OCI-LY1 (cell line): Measurements from ENCODE around the gene DRD2.

Experiments used
- H2AFZ ChIP-seq: fragments of 200-600 bp; sonication (generic), shearing (Covaris generic); 2 replicates; pipeline ENCODE4 v1.6.0; 2014; ENCODE audit warnings: antibody characterized with exemption, mild to moderate bottlenecking, low read length
- H3F3A ChIP-seq: fragments of 200-600 bp; sonication (generic), shearing (Covaris generic); 2 replicates; pipeline ENCODE4 v1.6.0; 2014; ENCODE audit warnings: mild to moderate bottlenecking, antibody characterized with exemption, low read length, moderate library complexity; ENCODE audit not compliant: insufficient read depth
- H3K27ac ChIP-seq: fragments of 200-600 bp; sonication (generic); 2 replicates; pipeline ENCODE4 v1.5.1; 2014; ENCODE audit warnings: low read length, mixed run types, mild to moderate bottlenecking, low read depth; ENCODE audit not compliant: poor library complexity, severe bottlenecking
- H3K27me3 ChIP-seq: fragments of 200-600 bp; sonication (generic); 2 replicates; pipeline ENCODE4 v1.6.0; 2014; ENCODE audit warnings: antibody characterized with exemption, mild to moderate bottlenecking, low read length, moderate library complexity; ENCODE audit not compliant: insufficient read depth
- H3K36me3 ChIP-seq: fragments of 200-600 bp; sonication (generic); 2 replicates; pipeline ENCODE4 v1.6.1; 2014; ENCODE audit warnings: mild to moderate bottlenecking, antibody characterized with exemption, low read length, moderate library complexity, mixed read lengths; ENCODE audit not compliant: insufficient read depth
- H3K4me1 ChIP-seq: fragments of 200-600 bp; sonication (generic); 2 replicates; pipeline ENCODE4 v1.5.1; 2014; ENCODE audit warnings: mild to moderate bottlenecking, low read length, moderate library complexity; ENCODE audit not compliant: insufficient read depth, severe bottlenecking
- H3K4me2 ChIP-seq: fragments of 200-600 bp; sonication (generic), shearing (Covaris generic); 2 replicates; pipeline ENCODE4 v1.6.1; 2014; ENCODE audit warnings: low read length
- H3K4me3 ChIP-seq: fragments of 200-600 bp; sonication (generic); 2 replicates; pipeline ENCODE4 v1.5.1; 2014; ENCODE audit warnings: low read length, low read depth, mild to moderate bottlenecking, mixed read lengths; ENCODE audit not compliant: poor library complexity, severe bottlenecking
- H3K79me2 ChIP-seq: fragments of 200-600 bp; shearing (Covaris generic); 2 replicates; pipeline ENCODE4 v1.6.1; 2016; ENCODE audit warnings: mixed run types, low read length, mixed read lengths; ENCODE audit not compliant: insufficient read depth
- H3K9ac ChIP-seq: fragments of 200-600 bp; sonication (generic), shearing (Covaris generic); 2 replicates; pipeline ENCODE4 v1.6.1; 2014; ENCODE audit warnings: mild to moderate bottlenecking, low read length, mixed read lengths
- H3K9me2 ChIP-seq: fragments of 200-600 bp; sonication (generic), shearing (Covaris generic); 2 replicates; pipeline ENCODE4 v1.6.1; 2014; ENCODE audit warnings: low read depth, mild to moderate bottlenecking, low read length, mixed read lengths
- H3K9me3 ChIP-seq: fragments of 200-600 bp; shearing (Covaris generic); 2 replicates; pipeline ENCODE4 v1.6.1; 2014; ENCODE audit warnings: low read length, mixed read lengths
- H4K20me1 ChIP-seq: fragments of 200-600 bp; sonication (generic), shearing (Covaris generic); 2 replicates; pipeline ENCODE4 v1.6.0; 2016; ENCODE audit warnings: mild to moderate bottlenecking, low read length; ENCODE audit not compliant: insufficient read depth
- EZH2 ChIP-seq: fragments of 200-600 bp; sonication (generic), shearing (Covaris generic); IDR thresholded peaks from 2 replicates; pipeline ENCODE4 v1.8.0; 2017; ENCODE audit warnings: borderline replicate concordance, mixed run types, mild to moderate bottlenecking, antibody characterized with exemption, low read length, moderate library complexity, mixed read lengths
- TF ChIP-seq, protein P1 (sequence below): fragments of 200-600 bp; sonication (generic), shearing (Covaris generic); IDR thresholded peaks from 2 replicates; pipeline ENCODE4 v1.5.1; 2017; ENCODE audit warnings: mild to moderate bottlenecking, antibody characterized with exemption, low read length, moderate library complexity, mixed read lengths

Gene DRD2

DNA sequence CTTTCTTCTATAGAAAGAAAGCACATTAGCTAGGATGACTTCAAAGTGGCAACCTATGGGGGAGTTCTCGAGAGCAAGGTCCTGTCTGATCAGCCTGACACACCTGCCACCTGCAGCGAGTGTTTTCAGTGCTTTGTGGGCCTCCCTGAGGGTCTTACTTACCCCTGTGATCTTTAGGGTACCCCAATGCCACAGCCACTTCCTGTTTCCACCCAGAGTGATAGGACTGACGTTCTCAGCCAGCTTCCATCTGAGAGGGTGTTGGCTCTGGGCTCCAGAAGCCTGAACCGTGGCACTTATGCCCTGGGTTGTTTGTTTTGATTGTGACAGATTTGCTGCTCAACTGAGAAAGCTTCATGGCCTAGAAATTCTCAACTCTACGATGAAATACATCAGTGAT, 109.3 kb downstream of the DRD2 start:
- no peak for TF ChIP-seq EZH2
- TF ChIP-seq, protein P1, sequence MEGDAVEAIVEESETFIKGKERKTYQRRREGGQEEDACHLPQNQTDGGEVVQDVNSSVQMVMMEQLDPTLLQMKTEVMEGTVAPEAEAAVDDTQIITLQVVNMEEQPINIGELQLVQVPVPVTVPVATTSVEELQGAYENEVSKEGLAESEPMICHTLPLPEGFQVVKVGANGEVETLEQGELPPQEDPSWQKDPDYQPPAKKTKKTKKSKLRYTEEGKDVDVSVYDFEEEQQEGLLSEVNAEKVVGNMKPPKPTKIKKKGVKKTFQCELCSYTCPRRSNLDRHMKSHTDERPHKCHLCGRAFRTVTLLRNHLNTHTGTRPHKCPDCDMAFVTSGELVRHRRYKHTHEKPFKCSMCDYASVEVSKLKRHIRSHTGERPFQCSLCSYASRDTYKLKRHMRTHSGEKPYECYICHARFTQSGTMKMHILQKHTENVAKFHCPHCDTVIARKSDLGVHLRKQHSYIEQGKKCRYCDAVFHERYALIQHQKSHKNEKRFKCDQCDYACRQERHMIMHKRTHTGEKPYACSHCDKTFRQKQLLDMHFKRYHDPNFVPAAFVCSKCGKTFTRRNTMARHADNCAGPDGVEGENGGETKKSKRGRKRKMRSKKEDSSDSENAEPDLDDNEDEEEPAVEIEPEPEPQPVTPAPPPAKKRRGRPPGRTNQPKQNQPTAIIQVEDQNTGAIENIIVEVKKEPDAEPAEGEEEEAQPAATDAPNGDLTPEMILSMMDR = no peak
- Histone ChIP-seq H3K9ac (no peak overlapping the region), H3K9me2 (no peaks in the 10 kb centered on the region), H3K4me3 (no peak overlapping the region), H3F3A (no peaks in the 10 kb centered on the region), H3K9me3 (no peaks in the 10 kb centered on the region), H4K20me1 (no peaks in the 10 kb centered on the region), H3K27ac (no peak overlapping the region), H3K4me1 (no peaks in the 10 kb centered on the region), H3K36me3 (no peaks in the 10 kb centered on the region), H3K27me3 (no peaks in the 10 kb centered on the region), H3K4me2 (no peak overlapping the region), H3K79me2 (no peaks in the 10 kb centered on the region), H2AFZ (no peak overlapping the region)

DNA sequence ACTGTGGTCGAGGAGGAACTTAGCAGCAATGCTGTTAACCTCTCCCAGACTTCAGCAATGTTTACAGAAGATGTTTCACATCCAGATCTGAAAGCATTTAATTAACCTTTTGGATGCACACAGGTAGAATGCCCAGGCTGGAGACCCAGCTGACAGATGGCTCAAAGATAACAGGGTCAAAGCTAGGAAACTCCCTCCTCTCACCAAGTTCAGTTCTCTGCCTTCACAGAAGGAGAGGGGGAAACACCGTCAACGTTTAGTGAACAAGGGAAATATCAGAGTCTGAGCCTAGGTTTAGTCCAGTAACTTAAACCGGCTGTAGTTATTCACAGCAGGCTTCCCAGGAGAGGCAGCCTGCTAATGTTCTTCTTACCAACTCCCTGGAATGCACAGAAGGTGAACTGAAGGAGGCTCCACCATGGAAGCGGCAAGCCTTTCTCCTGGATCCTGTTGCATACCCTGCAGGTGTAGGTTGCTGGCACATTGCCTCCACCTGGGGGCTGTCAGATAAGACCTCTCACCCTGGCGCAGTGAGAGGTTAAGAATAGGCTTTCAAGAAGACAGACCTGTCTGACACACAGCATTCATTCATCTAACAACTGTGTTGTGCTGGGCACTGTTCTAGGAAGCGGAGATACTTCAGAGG, 111.1 kb downstream of the DRD2 start:
- no peaks in the 10 kb centered on the region for H3K9me2 ChIP-seq
- no peaks in the 10 kb centered on the region for H3K27me3 ChIP-seq
- no peaks in the 10 kb centered on the region for H3K9me3 ChIP-seq
- no peak overlapping the region for H2AFZ ChIP-seq
- no peaks in the 10 kb centered on the region for H3K36me3 ChIP-seq
- H3K4me2 ChIP-seq = no peak overlapping the region
- TF ChIP-seq, protein P1 = no peak
- TF ChIP-seq EZH2 = no peak
- H3K4me3 ChIP-seq = no peak overlapping the region
- H3K27ac ChIP-seq = no peak overlapping the region
- H4K20me1 ChIP-seq = no peaks in the 10 kb centered on the region
- H3F3A ChIP-seq = no peaks in the 10 kb centered on the region
- no peaks in the 10 kb centered on the region for H3K4me1 ChIP-seq
- no peaks in the 10 kb centered on the region for H3K79me2 ChIP-seq
- H3K9ac ChIP-seq = no peak overlapping the region

DNA sequence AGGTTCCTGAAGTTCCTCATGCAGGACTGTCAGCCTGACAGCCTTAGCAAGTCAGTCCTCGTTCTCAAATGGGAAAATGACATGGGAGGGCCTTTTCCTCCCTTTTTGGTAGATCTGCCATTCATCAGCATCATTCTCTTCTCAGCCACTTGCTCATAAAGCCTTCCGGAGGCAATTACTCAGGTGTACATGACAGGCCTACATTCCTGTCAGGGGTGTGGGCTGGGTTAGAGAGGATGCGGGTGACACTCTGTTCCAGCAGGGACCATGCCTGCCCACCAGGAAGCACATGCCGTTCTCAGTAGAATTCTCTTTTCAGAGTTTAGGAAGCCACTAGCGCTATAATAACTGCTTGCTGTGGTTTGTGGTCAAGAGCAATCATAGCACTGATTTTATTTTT, 111.8 kb downstream of the DRD2 start:
- H3K36me3 ChIP-seq = no peaks in the 10 kb centered on the region
- no peaks in the 10 kb centered on the region for H3K79me2 ChIP-seq
- no peak overlapping the region for H2AFZ ChIP-seq
- H3K4me3 ChIP-seq = no peak overlapping the region
- no peak overlapping the region for H3K27ac ChIP-seq
- no peak overlapping the region for H3K4me2 ChIP-seq
- TF ChIP-seq EZH2 = no peak
- TF ChIP-seq, protein P1 = no peak
- no peaks in the 10 kb centered on the region for H3K27me3 ChIP-seq
- H3K4me1 ChIP-seq = no peaks in the 10 kb centered on the region
- no peaks in the 10 kb centered on the region for H3K9me3 ChIP-seq
- H3F3A ChIP-seq = no peaks in the 10 kb centered on the region
- no peaks in the 10 kb centered on the region for H4K20me1 ChIP-seq
- H3K9me2 ChIP-seq = no peaks in the 10 kb centered on the region
- H3K9ac ChIP-seq = no peak overlapping the region
